Mammary epithelial cell (primary cell): ENCODE data around the gene PMAIP1.

ENCODE experiments used
- EZH2 ChIP-seq: IDR thresholded peaks from 2 replicates; pipeline ENCODE4 v1.6.1; 2012; ENCODE audit warnings: low read length, inconsistent platforms, borderline replicate concordance
- TF ChIP-seq, protein P1 (sequence below), 2 donors: IDR thresholded peaks in 1 of 2; conservative IDR thresholded peaks in 1 of 2; 2 replicates each; pipeline ENCODE4 v1.5.1; 2011 to 2012; ENCODE audit warnings: inconsistent platforms in 2 of 2, low read length in 2 of 2, mild to moderate bottlenecking in 2 of 2, control low read depth in 1 of 2, low read depth in 1 of 2; ENCODE audit not compliant: insufficient read depth in 1 of 2; ENCODE audit errors: extremely low read depth in 1 of 2

DNA sequence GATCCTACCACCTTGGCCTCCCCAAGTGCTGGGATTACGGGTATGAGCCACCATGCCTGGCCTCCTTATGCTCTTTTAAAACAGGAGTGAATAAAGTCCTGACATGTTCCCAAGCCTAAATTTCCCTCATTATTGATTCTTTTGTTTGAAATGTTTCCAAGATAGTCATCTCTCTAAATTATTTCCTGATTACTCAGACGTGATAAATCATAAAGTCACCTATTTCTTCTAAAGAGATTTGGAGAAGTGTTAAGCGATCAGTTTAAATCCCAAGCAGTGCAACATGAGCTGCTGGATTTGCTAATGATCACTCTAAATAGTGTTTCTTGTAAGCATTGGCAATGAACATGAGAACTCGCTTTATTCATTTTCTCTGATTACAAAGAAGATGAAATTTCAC lies 51.8 kb downstream of the PMAIP1 start:
- TF ChIP-seq, protein P1, sequence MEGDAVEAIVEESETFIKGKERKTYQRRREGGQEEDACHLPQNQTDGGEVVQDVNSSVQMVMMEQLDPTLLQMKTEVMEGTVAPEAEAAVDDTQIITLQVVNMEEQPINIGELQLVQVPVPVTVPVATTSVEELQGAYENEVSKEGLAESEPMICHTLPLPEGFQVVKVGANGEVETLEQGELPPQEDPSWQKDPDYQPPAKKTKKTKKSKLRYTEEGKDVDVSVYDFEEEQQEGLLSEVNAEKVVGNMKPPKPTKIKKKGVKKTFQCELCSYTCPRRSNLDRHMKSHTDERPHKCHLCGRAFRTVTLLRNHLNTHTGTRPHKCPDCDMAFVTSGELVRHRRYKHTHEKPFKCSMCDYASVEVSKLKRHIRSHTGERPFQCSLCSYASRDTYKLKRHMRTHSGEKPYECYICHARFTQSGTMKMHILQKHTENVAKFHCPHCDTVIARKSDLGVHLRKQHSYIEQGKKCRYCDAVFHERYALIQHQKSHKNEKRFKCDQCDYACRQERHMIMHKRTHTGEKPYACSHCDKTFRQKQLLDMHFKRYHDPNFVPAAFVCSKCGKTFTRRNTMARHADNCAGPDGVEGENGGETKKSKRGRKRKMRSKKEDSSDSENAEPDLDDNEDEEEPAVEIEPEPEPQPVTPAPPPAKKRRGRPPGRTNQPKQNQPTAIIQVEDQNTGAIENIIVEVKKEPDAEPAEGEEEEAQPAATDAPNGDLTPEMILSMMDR (conservative IDR thresholded peaks at IDR 0.05 in 1 of 2, IDR thresholded peaks at IDR 0.05 in 1 of 2; ENCODE audit: extremely low read depth in 1 of 2, insufficient read depth in 1 of 2, low read depth in 1 of 2, low read length in 2 of 2), result no peak
- no peak for TF ChIP-seq EZH2
